ENCODE data around the gene SLC22A12.

DNA sequence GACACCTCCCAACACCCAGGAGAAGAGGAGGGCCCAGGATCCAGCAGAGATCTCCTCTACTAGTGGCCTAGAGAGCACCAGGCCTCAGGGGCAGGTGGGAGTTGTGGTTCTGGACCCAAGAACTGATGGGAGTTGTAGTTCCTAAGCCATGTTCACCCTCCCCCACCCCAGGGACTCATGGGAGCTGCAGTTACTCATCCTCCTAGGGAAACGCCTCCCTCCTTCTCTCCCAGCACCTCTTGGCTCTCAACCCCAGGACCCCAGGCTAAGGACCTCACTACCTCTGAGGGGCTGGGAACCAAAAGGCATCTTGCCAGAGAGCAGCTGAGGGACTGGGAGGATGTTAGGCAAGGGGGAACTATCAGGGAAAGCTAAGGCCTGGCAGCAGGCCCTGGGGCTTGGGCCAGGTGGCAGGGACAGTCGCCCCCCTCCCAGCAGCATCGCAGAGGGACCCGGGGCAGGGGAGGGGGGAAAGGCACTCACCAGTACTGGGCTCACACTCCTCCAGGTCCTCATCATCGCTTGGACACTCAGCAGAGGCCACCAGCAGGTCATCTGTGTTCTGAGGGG lies 28.9 kb downstream of the SLC22A12 start:
- TF ChIP-seq POLR2AphosphoS5 (IDR thresholded peaks at IDR 0.05; ENCODE audit: low read depth) (no peak), EZH2 (IDR thresholded peaks at IDR 0.05; ENCODE audit: low read depth, unreplicated experiment) (no peak), CREB1 (CRISPR knock-in tag; IDR thresholded peaks at IDR 0.05; ENCODE audit: low read depth) (no peak), EZH2phosphoT487 (IDR thresholded peaks at IDR 0.05; ENCODE audit: unreplicated experiment) (no peak), NANOG (IDR thresholded peaks at IDR 0.05; ENCODE audit: borderline replicate concordance) (no peak), JUNB (IDR thresholded peaks at IDR 0.05; ENCODE audit: unreplicated experiment) (no peak), ZNF331 (CRISPR knock-in tag; IDR thresholded peaks at IDR 0.05; ENCODE audit: low read depth) (no peak), ZNF114 (CRISPR knock-in tag; IDR thresholded peaks at IDR 0.05) (no peak), STAT1 (IDR thresholded peaks at IDR 0.05; ENCODE audit: unreplicated experiment) (no peak)
- TF ChIP-seq, protein P1, sequence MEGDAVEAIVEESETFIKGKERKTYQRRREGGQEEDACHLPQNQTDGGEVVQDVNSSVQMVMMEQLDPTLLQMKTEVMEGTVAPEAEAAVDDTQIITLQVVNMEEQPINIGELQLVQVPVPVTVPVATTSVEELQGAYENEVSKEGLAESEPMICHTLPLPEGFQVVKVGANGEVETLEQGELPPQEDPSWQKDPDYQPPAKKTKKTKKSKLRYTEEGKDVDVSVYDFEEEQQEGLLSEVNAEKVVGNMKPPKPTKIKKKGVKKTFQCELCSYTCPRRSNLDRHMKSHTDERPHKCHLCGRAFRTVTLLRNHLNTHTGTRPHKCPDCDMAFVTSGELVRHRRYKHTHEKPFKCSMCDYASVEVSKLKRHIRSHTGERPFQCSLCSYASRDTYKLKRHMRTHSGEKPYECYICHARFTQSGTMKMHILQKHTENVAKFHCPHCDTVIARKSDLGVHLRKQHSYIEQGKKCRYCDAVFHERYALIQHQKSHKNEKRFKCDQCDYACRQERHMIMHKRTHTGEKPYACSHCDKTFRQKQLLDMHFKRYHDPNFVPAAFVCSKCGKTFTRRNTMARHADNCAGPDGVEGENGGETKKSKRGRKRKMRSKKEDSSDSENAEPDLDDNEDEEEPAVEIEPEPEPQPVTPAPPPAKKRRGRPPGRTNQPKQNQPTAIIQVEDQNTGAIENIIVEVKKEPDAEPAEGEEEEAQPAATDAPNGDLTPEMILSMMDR (conservative IDR thresholded peaks at IDR 0.05; ENCODE audit: low read depth in 2 of 2): no peak
- TF ChIP-seq, protein P2, sequence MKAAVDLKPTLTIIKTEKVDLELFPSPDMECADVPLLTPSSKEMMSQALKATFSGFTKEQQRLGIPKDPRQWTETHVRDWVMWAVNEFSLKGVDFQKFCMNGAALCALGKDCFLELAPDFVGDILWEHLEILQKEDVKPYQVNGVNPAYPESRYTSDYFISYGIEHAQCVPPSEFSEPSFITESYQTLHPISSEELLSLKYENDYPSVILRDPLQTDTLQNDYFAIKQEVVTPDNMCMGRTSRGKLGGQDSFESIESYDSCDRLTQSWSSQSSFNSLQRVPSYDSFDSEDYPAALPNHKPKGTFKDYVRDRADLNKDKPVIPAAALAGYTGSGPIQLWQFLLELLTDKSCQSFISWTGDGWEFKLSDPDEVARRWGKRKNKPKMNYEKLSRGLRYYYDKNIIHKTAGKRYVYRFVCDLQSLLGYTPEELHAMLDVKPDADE (IDR thresholded peaks at IDR 0.05): peak; percentile 90
- TF ChIP-seq, protein P3, sequence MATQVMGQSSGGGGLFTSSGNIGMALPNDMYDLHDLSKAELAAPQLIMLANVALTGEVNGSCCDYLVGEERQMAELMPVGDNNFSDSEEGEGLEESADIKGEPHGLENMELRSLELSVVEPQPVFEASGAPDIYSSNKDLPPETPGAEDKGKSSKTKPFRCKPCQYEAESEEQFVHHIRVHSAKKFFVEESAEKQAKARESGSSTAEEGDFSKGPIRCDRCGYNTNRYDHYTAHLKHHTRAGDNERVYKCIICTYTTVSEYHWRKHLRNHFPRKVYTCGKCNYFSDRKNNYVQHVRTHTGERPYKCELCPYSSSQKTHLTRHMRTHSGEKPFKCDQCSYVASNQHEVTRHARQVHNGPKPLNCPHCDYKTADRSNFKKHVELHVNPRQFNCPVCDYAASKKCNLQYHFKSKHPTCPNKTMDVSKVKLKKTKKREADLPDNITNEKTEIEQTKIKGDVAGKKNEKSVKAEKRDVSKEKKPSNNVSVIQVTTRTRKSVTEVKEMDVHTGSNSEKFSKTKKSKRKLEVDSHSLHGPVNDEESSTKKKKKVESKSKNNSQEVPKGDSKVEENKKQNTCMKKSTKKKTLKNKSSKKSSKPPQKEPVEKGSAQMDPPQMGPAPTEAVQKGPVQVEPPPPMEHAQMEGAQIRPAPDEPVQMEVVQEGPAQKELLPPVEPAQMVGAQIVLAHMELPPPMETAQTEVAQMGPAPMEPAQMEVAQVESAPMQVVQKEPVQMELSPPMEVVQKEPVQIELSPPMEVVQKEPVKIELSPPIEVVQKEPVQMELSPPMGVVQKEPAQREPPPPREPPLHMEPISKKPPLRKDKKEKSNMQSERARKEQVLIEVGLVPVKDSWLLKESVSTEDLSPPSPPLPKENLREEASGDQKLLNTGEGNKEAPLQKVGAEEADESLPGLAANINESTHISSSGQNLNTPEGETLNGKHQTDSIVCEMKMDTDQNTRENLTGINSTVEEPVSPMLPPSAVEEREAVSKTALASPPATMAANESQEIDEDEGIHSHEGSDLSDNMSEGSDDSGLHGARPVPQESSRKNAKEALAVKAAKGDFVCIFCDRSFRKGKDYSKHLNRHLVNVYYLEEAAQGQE (IDR thresholded peaks at IDR 0.05; ENCODE audit: unreplicated experiment): no peak
- TF ChIP-seq, protein P4, sequence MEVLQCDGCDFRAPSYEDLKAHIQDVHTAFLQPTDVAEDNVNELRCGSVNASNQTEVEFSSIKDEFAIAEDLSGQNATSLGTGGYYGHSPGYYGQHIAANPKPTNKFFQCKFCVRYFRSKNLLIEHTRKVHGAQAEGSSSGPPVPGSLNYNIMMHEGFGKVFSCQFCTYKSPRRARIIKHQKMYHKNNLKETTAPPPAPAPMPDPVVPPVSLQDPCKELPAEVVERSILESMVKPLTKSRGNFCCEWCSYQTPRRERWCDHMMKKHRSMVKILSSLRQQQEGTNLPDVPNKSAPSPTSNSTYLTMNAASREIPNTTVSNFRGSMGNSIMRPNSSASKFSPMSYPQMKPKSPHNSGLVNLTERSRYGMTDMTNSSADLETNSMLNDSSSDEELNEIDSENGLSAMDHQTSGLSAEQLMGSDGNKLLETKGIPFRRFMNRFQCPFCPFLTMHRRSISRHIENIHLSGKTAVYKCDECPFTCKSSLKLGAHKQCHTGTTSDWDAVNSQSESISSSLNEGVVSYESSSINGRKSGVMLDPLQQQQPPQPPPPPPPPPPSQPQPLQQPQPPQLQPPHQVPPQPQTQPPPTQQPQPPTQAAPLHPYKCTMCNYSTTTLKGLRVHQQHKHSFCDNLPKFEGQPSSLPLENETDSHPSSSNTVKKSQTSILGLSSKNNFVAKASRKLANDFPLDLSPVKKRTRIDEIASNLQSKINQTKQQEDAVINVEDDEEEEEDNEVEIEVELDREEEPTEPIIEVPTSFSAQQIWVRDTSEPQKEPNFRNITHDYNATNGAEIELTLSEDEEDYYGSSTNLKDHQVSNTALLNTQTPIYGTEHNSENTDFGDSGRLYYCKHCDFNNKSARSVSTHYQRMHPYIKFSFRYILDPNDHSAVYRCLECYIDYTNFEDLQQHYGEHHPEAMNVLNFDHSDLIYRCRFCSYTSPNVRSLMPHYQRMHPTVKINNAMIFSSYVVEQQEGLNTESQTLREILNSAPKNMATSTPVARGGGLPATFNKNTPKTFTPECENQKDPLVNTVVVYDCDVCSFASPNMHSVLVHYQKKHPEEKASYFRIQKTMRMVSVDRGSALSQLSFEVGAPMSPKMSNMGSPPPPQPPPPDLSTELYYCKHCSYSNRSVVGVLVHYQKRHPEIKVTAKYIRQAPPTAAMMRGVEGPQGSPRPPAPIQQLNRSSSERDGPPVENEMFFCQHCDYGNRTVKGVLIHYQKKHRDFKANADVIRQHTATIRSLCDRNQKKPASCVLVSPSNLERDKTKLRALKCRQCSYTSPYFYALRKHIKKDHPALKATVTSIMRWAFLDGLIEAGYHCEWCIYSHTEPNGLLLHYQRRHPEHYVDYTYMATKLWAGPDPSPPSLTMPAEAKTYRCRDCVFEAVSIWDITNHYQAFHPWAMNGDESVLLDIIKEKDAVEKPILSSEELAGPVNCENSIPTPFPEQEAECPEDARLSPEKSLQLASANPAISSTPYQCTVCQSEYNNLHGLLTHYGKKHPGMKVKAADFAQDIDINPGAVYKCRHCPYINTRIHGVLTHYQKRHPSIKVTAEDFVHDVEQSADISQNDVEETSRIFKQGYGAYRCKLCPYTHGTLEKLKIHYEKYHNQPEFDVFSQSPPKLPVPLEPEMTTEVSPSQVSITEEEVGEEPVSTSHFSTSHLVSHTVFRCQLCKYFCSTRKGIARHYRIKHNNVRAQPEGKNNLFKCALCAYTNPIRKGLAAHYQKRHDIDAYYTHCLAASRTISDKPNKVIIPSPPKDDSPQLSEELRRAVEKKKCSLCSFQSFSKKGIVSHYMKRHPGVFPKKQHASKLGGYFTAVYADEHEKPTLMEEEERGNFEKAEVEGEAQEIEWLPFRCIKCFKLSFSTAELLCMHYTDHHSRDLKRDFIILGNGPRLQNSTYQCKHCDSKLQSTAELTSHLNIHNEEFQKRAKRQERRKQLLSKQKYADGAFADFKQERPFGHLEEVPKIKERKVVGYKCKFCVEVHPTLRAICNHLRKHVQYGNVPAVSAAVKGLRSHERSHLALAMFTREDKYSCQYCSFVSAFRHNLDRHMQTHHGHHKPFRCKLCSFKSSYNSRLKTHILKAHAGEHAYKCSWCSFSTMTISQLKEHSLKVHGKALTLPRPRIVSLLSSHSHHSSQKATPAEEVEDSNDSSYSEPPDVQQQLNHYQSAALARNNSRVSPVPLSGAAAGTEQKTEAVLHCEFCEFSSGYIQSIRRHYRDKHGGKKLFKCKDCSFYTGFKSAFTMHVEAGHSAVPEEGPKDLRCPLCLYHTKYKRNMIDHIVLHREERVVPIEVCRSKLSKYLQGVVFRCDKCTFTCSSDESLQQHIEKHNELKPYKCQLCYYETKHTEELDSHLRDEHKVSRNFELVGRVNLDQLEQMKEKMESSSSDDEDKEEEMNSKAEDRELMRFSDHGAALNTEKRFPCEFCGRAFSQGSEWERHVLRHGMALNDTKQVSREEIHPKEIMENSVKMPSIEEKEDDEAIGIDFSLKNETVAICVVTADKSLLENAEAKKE (CRISPR knock-in tag; IDR thresholded peaks at IDR 0.05): no peak
